HepG2 (cell line): Measurements from ENCODE around the gene CDCA5. TPM values are rescaled to one million over a fixed set of nuclear protein-coding genes. Genes with fewer than 3 reads are reported as not detected.

Experiments used
- AKAP8 ChIP-seq: sonication (generic); formaldehyde crosslinking; IDR thresholded peaks from 2 replicates; pipeline ENCODE4 v1.5.1; 2020; ENCODE audit warnings: mild to moderate bottlenecking, missing genetic modification reagents
- BHLHE40 ChIP-seq: IDR thresholded peaks from 2 replicates; pipeline ENCODE4 v1.6.1; 2011; ENCODE audit warnings: low read length, improper control_type of control experiment
- CHCHD3 ChIP-seq: sonication (generic); formaldehyde crosslinking; IDR thresholded peaks from 2 replicates; pipeline ENCODE4 v1.8.0; 2022; ENCODE audit warnings: mild to moderate bottlenecking, missing genetic modification reagents, moderate library complexity
- FLYWCH1 ChIP-seq: sonication (generic); formaldehyde crosslinking; IDR thresholded peaks from 2 replicates; pipeline ENCODE4 v1.8.1; 2023; ENCODE audit warnings: mild to moderate bottlenecking, missing genetic modification reagents
- HNF4G ChIP-seq, 2 experiments: sonication (generic) in 1 of 2; formaldehyde crosslinking in 1 of 2; IDR thresholded peaks; 2 replicates each; pipeline versions ENCODE4 v1.4.0 to v1.6.1; 2011 to 2020; ENCODE audit warnings: borderline replicate concordance in 2 of 2, low read depth in 2 of 2, mild to moderate bottlenecking in 2 of 2, low read length in 1 of 2, missing genetic modification reagents in 1 of 2, moderate library complexity in 1 of 2
- KAT2B ChIP-seq: fragments of 150-350 bp; IDR thresholded peaks from 2 replicates; pipeline ENCODE4 v1.6.1; 2014; ENCODE audit warnings: low read depth, low read length, borderline replicate concordance
- MBD4 ChIP-seq: IDR thresholded peaks from 2 replicates; pipeline ENCODE4 v1.6.1; 2012; ENCODE audit warnings: low read length, inconsistent platforms, borderline replicate concordance
- NR2C2 ChIP-seq: sonication (generic); formaldehyde crosslinking; IDR thresholded peaks from 2 replicates; pipeline ENCODE4 v1.4.0; 2020; ENCODE audit warnings: missing genetic modification reagents, mild to moderate bottlenecking, moderate library complexity, borderline replicate concordance
- YEATS2 ChIP-seq: sonication (generic); formaldehyde crosslinking; IDR thresholded peaks from 2 replicates; pipeline ENCODE4 v1.4.0; 2020; ENCODE audit warnings: missing genetic modification reagents, borderline replicate concordance
- ZMYM4 ChIP-seq: sonication (generic); formaldehyde crosslinking; IDR thresholded peaks from 2 replicates; pipeline ENCODE4 v1.8.1; 2023; ENCODE audit warnings: mild to moderate bottlenecking, missing genetic modification reagents
- ZNF234 ChIP-seq: sonication (generic); formaldehyde crosslinking; conservative IDR thresholded peaks from 2 replicates; pipeline ENCODE4 v1.5.1; 2020; ENCODE audit warnings: mild to moderate bottlenecking, missing genetic modification reagents
- ZNF350 ChIP-seq: sonication (generic); formaldehyde crosslinking; IDR thresholded peaks from 2 replicates; pipeline ENCODE4 v1.4.0; 2020; ENCODE audit warnings: mild to moderate bottlenecking, low read depth, missing genetic modification reagents, borderline replicate concordance
- ZNF446 ChIP-seq: sonication (generic); formaldehyde crosslinking; IDR thresholded peaks from 2 replicates; pipeline ENCODE4 v1.5.0; 2020; ENCODE audit warnings: mild to moderate bottlenecking, missing genetic modification reagents
- ZNF841 ChIP-seq: sonication (generic); formaldehyde crosslinking; IDR thresholded peaks from 2 replicates; pipeline ENCODE4 v1.8.1; 2023; ENCODE audit warnings: missing genetic modification reagents, borderline replicate concordance
- polyA plus RNA-seq, 8 experiments: library from polyadenylated mRNA; depleted of rRNA in 3 of 8; stranded (reverse) in 7 of 8; unstranded in 1 of 8; fragments of >200 nt; fragmentation: Illumina TruSeq in 4 of 8; extraction: Trizol in 4 of 8; gene quantifications; 2 replicates each; pipeline versions ENCODE4 v1.2.1 to v1.2.3, GENCODE V29; 2011 to 2016; ENCODE audit warnings: low read depth in 4 of 8, missing spikeins in 1 of 8, mixed read lengths in 1 of 8; ENCODE audit not compliant: insufficient read depth in 1 of 8
- total RNA-seq, 5 experiments: library from RNA; depleted of rRNA; stranded (reverse); fragments of >200 nt; fragmentation: Illumina TruSeq; extraction: Trizol; gene quantifications; 2 replicates each; pipeline ENCODE4 v1.2.3, GENCODE V29; 2016; ENCODE audit warnings: low read depth in 1 of 5
- TF ChIP-seq, protein P1 (sequence below): sonication (generic); formaldehyde crosslinking; IDR thresholded peaks from 2 replicates; pipeline ENCODE4 v1.5.0; 2020; ENCODE audit warnings: mild to moderate bottlenecking, missing genetic modification reagents
- TF ChIP-seq, protein P2 (sequence below): sonication (generic); formaldehyde crosslinking; IDR thresholded peaks from 2 replicates; pipeline ENCODE4 v1.4.0; 2020; ENCODE audit warnings: missing genetic modification reagents
- TF ChIP-seq, protein P3 (sequence below): sonication (generic); formaldehyde crosslinking; IDR thresholded peaks from 2 replicates; pipeline ENCODE4 v1.8.0; 2022; ENCODE audit warnings: missing genetic modification reagents, low read depth, mild to moderate bottlenecking, borderline replicate concordance
- TF ChIP-seq, protein P4 (sequence below): sonication (generic); formaldehyde crosslinking; conservative IDR thresholded peaks from 2 replicates; pipeline ENCODE4 v1.8.1; 2023; ENCODE audit warnings: missing genetic modification reagents
- TF ChIP-seq, protein P5 (sequence below): sonication (generic); formaldehyde crosslinking; IDR thresholded peaks from 2 replicates; pipeline ENCODE4 v1.9.0; 2021; ENCODE audit warnings: missing genetic modification reagents, mild to moderate bottlenecking, borderline replicate concordance
- TF ChIP-seq, protein P6 (sequence below): IDR thresholded peaks from 2 replicates; pipeline ENCODE4 v1.6.1; 2016; ENCODE audit warnings: low read depth, borderline replicate concordance

The CDCA5 gene
- total and polyA plus RNA-seq, 2 of the 13 experiments (the other 11 are each of a cell fraction or from before 2014, with no cell fraction given), result 13.5 to 50.6 TPM

DNA sequence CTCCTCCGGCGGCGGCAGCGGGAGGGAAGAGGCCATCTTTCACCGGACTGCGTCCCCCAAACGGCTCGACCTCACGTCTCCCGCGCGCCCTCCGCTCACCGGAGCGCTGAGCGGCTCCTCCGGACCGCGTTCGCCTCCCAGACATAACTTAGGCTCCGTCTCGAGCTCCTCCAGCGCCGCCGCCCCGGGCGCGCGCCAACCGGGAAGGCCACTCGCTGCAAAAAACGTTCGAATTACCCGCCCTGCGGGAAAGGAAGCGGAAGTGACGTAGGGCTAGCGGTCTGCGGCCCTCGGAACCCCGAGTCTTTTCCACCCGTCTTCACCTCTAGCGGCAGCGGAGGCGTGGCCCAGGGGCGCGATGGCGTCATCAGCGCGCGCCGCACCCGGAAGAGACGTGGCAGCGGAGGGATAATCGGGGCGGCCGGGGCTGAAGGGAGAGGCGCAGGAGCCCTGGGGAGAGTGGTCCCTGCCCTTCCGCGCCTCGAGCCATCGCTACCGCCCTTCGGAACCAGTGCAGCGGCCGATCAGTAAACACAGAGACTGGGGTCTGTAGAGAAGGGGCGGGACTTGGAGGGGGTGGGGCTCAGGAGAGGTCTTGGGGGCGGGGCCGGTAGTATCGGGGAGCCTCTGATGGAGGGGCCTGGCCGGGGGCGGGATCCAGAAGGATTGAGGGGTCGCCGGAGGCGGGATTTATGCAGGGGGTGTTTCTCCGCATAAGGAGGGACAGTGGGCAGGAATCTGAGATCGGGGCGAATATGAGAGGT lies at the start of gene CDCA5, which contains the start of gene ZFPL1 (continued):
- no peak; the same call in 1 of the 2 replicates for TF ChIP-seq ZNF234 (CRISPR knock-in tag)
- peak; percentile 70; the same call in 1 of the 2 replicates for TF ChIP-seq ZNF446
- TF ChIP-seq BHLHE40, result 0 out of 2 replicates have a peak, but pooled peaks have one; percentile 32
- no peak for TF ChIP-seq MBD4
- TF ChIP-seq, protein P1, sequence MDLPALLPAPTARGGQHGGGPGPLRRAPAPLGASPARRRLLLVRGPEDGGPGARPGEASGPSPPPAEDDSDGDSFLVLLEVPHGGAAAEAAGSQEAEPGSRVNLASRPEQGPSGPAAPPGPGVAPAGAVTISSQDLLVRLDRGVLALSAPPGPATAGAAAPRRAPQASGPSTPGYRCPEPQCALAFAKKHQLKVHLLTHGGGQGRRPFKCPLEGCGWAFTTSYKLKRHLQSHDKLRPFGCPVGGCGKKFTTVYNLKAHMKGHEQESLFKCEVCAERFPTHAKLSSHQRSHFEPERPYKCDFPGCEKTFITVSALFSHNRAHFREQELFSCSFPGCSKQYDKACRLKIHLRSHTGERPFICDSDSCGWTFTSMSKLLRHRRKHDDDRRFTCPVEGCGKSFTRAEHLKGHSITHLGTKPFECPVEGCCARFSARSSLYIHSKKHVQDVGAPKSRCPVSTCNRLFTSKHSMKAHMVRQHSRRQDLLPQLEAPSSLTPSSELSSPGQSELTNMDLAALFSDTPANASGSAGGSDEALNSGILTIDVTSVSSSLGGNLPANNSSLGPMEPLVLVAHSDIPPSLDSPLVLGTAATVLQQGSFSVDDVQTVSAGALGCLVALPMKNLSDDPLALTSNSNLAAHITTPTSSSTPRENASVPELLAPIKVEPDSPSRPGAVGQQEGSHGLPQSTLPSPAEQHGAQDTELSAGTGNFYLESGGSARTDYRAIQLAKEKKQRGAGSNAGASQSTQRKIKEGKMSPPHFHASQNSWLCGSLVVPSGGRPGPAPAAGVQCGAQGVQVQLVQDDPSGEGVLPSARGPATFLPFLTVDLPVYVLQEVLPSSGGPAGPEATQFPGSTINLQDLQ (CRISPR knock-in tag), result no peak
- TF ChIP-seq, protein P2, sequence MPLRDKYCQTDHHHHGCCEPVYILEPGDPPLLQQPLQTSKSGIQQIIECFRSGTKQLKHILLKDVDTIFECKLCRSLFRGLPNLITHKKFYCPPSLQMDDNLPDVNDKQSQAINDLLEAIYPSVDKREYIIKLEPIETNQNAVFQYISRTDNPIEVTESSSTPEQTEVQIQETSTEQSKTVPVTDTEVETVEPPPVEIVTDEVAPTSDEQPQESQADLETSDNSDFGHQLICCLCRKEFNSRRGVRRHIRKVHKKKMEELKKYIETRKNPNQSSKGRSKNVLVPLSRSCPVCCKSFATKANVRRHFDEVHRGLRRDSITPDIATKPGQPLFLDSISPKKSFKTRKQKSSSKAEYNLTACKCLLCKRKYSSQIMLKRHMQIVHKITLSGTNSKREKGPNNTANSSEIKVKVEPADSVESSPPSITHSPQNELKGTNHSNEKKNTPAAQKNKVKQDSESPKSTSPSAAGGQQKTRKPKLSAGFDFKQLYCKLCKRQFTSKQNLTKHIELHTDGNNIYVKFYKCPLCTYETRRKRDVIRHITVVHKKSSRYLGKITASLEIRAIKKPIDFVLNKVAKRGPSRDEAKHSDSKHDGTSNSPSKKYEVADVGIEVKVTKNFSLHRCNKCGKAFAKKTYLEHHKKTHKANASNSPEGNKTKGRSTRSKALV (CRISPR knock-in tag), result no peak
- TF ChIP-seq FLYWCH1 (CRISPR knock-in tag), result no peak
- peak; percentile 91 for TF ChIP-seq ZNF350 (CRISPR knock-in tag)
- TF ChIP-seq AKAP8 (CRISPR knock-in tag), result no peak
- TF ChIP-seq, protein P3, sequence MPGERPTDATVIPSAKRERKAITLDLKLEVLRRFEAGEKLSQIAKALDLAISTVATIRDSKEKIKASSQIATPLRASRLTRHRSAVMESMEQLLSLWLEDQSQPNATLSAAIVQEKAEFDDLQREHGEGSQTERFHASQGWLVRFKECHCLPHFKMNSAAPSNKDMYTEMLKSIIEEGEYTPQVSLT, result no peak
- TF ChIP-seq YEATS2 (CRISPR knock-in tag), result peak; percentile 98
- TF ChIP-seq HNF4G (IDR thresholded peaks at IDR 0.05; ENCODE audit: borderline replicate concordance, low read depth, low read length), result peak; percentile 0; the same call in 1 of the 2 replicates
- TF ChIP-seq HNF4G (CRISPR knock-in tag; IDR thresholded peaks at IDR 0.05; ENCODE audit: borderline replicate concordance, low read depth), result 0 out of 2 replicates have a peak, but pooled peaks have one; percentile 25
- TF ChIP-seq ZMYM4 (CRISPR knock-in tag), result peak; percentile 90
- TF ChIP-seq, protein P4, sequence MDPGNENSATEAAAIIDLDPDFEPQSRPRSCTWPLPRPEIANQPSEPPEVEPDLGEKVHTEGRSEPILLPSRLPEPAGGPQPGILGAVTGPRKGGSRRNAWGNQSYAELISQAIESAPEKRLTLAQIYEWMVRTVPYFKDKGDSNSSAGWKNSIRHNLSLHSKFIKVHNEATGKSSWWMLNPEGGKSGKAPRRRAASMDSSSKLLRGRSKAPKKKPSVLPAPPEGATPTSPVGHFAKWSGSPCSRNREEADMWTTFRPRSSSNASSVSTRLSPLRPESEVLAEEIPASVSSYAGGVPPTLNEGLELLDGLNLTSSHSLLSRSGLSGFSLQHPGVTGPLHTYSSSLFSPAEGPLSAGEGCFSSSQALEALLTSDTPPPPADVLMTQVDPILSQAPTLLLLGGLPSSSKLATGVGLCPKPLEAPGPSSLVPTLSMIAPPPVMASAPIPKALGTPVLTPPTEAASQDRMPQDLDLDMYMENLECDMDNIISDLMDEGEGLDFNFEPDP, result no peak
- TF ChIP-seq, protein P5, sequence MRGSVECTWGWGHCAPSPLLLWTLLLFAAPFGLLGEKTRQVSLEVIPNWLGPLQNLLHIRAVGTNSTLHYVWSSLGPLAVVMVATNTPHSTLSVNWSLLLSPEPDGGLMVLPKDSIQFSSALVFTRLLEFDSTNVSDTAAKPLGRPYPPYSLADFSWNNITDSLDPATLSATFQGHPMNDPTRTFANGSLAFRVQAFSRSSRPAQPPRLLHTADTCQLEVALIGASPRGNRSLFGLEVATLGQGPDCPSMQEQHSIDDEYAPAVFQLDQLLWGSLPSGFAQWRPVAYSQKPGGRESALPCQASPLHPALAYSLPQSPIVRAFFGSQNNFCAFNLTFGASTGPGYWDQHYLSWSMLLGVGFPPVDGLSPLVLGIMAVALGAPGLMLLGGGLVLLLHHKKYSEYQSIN (CRISPR knock-in tag), result no peak
- peak; percentile 77; the same call in 1 of the 2 replicates for TF ChIP-seq CHCHD3
- TF ChIP-seq, protein P6, sequence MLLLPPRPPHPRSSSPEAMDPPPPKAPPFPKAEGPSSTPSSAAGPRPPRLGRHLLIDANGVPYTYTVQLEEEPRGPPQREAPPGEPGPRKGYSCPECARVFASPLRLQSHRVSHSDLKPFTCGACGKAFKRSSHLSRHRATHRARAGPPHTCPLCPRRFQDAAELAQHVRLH (CRISPR knock-in tag), result peak; percentile 71; the same call in 1 of the 2 replicates
- TF ChIP-seq NR2C2 (CRISPR knock-in tag), result peak; percentile 96
- TF ChIP-seq KAT2B, result no peak
- TF ChIP-seq ZNF841 (CRISPR knock-in tag), result peak; percentile 52; the same call in 1 of the 2 replicates
